A549 (cell line): ENCODE results near the gene ADGRF3. TPM values are rescaled to one million over a fixed set of nuclear protein-coding genes. Genes with fewer than 3 reads are reported as not detected.
"Not testable (repeated sequence)": the region's sequence is repeated elsewhere in the genome, so short reads cannot be mapped to it uniquely, and the experiment has no call there.

Experiments
- ATAC-seq, 2 experiments: fragments of 200-7000 bp in 1 of 2; fragments of >200 bp in 1 of 2; cut with Nextera tagmentation in 1 of 2; cut with Tn5 transposase in 1 of 2; 3 replicates each; pipeline versions ENCODE4 v1.8.0 to v1.9.1; 2018 to 2020; ENCODE audit warnings: mild to moderate bottlenecking in 1 of 2, moderate library complexity in 1 of 2
- CTCF ChIA-PET: fragments of 300-600 bp; sonication (Branson Sonifier 250); formaldehyde crosslinking; extraction: SDS; loops from one replicate; lab custom pipeline; 2021; ENCODE audit warnings: antibody characterized with exemption, inconsistent platforms; lab: Yijun Ruan, JAX
- POLR2A ChIA-PET: fragments of 350-600 bp; formaldehyde crosslinking; extraction: SDS; loops from one replicate; lab custom pipeline; 2021; ENCODE audit warnings: antibody characterized with exemption, inconsistent platforms; lab: Yijun Ruan, JAX
- DNase-seq, 2 experiments: peaks; one replicate each; pipeline versions ENCODE4 v3.0.0 to v3.0.0-alpha.2; 2011 to 2016; ENCODE audit warnings: low read depth in 1 of 2, low spot score in 1 of 2
- FAIRE-seq: peaks from 2 replicates; lab custom pipeline; 2011; peaks lifted over from hg19 to GRCh38; lab: Jason Lieb, UNC
- H3K27ac ChIP-seq, 2 experiments: fragments of >200 bp; sonication (Bioruptor Twin); formaldehyde crosslinking; 3 replicates each; pipeline ENCODE4 v1.5.1; 2016 to 2017
- H3K4me1 ChIP-seq: fragments of >200 bp; sonication (Bioruptor Twin); formaldehyde crosslinking; 3 replicates; pipeline ENCODE4 v1.6.1; 2016
- H3K4me2 ChIP-seq: fragments of >200 bp; sonication (Bioruptor Twin); formaldehyde crosslinking; 3 replicates; pipeline ENCODE4 v1.6.1; 2016
- H3K4me3 ChIP-seq: fragments of >200 bp; sonication (Bioruptor Twin); formaldehyde crosslinking; 3 replicates; pipeline ENCODE4 v1.5.1; 2016
- H3K9me3 ChIP-seq: fragments of >200 bp; sonication (Bioruptor Twin); formaldehyde crosslinking; 3 replicates; pipeline ENCODE4 v1.6.1; 2016
- BHLHE40 ChIP-seq: IDR thresholded peaks from 2 replicates; pipeline ENCODE4 v1.6.1; 2012; ENCODE audit warnings: low read depth, low read length, inconsistent platforms
- CBX8 ChIP-seq: fragments of 200-600 bp; sonication (generic); IDR thresholded peaks from 2 replicates; pipeline ENCODE4 v1.6.1; 2016
- CHD2 ChIP-seq: fragments of 150-350 bp; IDR thresholded peaks from 2 replicates; pipeline ENCODE4 v1.6.1; 2014; ENCODE audit warnings: low read length; ENCODE audit not compliant: partially characterized antibody
- CHD4 ChIP-seq: fragments of 200-600 bp; sonication (generic); IDR thresholded peaks from 2 replicates; pipeline ENCODE4 v1.6.1; 2016; ENCODE audit warnings: antibody characterized with exemption, mild to moderate bottlenecking, borderline replicate concordance
- E2F6 ChIP-seq: IDR thresholded peaks from 2 replicates; pipeline ENCODE4 v1.6.1; 2012; ENCODE audit warnings: low read depth, borderline replicate concordance
- EHMT2 ChIP-seq: fragments of 200-600 bp; sonication (generic); IDR thresholded peaks from 2 replicates; pipeline ENCODE4 v1.6.1; 2016; ENCODE audit warnings: antibody characterized with exemption, low read depth, mild to moderate bottlenecking, moderate library complexity
- FOSB ChIP-seq: fragments of 250-450 bp; sonication (Bioruptor Pico); IDR thresholded peaks from 2 replicates; pipeline ENCODE4 v1.5.0; 2020; ENCODE audit warnings: mild to moderate bottlenecking, moderate library complexity
- FOSL2 ChIP-seq, 2 experiments: fragments of 450-650 bp in 1 of 2; fragments of >200 bp in 1 of 2; sonication (Bioruptor Twin) in 1 of 2; formaldehyde crosslinking; IDR thresholded peaks; 2 replicates each; pipeline versions ENCODE4 v1.5.0 to v1.6.1; 2016 to 2020; ENCODE audit warnings: mild to moderate bottlenecking in 1 of 2, moderate library complexity in 1 of 2
- GATA3 ChIP-seq: IDR thresholded peaks from 2 replicates; pipeline ENCODE4 v1.6.1; 2012; ENCODE audit warnings: borderline replicate concordance
- HDAC2 ChIP-seq: fragments of 200-600 bp; sonication (generic); IDR thresholded peaks from 2 replicates; pipeline ENCODE4 v1.6.1; 2016
- HES2 ChIP-seq: fragments of >200 bp; sonication (Bioruptor Twin); formaldehyde crosslinking; IDR thresholded peaks from 2 replicates; pipeline ENCODE4 v1.6.1; 2016
- HOXB5 ChIP-seq: fragments of 250-450 bp; sonication (Bioruptor Pico); IDR thresholded peaks from 2 replicates; pipeline ENCODE4 v1.5.0; 2020; ENCODE audit warnings: mild to moderate bottlenecking, moderate library complexity
- JUNB ChIP-seq: fragments of >200 bp; sonication (Bioruptor Twin); formaldehyde crosslinking; IDR thresholded peaks from 2 replicates; pipeline ENCODE4 v1.6.1; 2016
- KDM1A ChIP-seq: fragments of 200-600 bp; sonication (generic); IDR thresholded peaks from 2 replicates; pipeline ENCODE4 v1.6.1; 2016; ENCODE audit warnings: low read depth, mild to moderate bottlenecking
- KDM5A ChIP-seq: fragments of 200-600 bp; sonication (generic); IDR thresholded peaks from 2 replicates; pipeline ENCODE4 v1.6.1; 2016; ENCODE audit warnings: antibody characterized with exemption, mild to moderate bottlenecking
- MAX ChIP-seq: IDR thresholded peaks from 2 replicates; pipeline ENCODE4 v1.6.1; 2012
- NPAS2 ChIP-seq: fragments of 250-450 bp; sonication (Bioruptor Pico); IDR thresholded peaks from 2 replicates; pipeline ENCODE4 v1.8.0; 2022; ENCODE audit warnings: mild to moderate bottlenecking, moderate library complexity, borderline replicate concordance
- NR3C1 ChIP-seq: fragments of >200 bp; sonication (Bioruptor Twin); formaldehyde crosslinking; IDR thresholded peaks from 3 replicates; pipeline ENCODE4 v1.6.1; 2017
- RCOR1 ChIP-seq: fragments of 150-350 bp; IDR thresholded peaks from 2 replicates; pipeline ENCODE4 v1.6.1; 2014; ENCODE audit warnings: antibody characterized with exemption, low read length, low read depth
- REST ChIP-seq: fragments of 200-600 bp; sonication (generic); IDR thresholded peaks from 2 replicates; pipeline ENCODE4 v1.6.1; 2016; ENCODE audit warnings: antibody characterized with exemption, mild to moderate bottlenecking, moderate library complexity
- SREBF2 ChIP-seq: fragments of 450-650 bp; IDR thresholded peaks from 2 replicates; pipeline ENCODE4 v1.6.1; 2014; ENCODE audit warnings: mild to moderate bottlenecking, moderate library complexity
- WGBS: methylation state at CpG from one replicate; pipeline ENCODE4 v1.1.6; 2017; ENCODE audit errors: missing lambda C conversion rate; 5-methylcytosine and 5-hydroxymethylcytosine counted together
- polyA plus RNA-seq, 4 experiments: library from polyadenylated mRNA; depleted of rRNA in 3 of 4; stranded (reverse); fragments of >200 nt; fragmentation: RNase III in 1 of 4; extraction: RNeasy Plus Mini Kit Qiagen cat#74134 plus additional on column Dnase treatment in 1 of 4; gene quantifications; 2 replicates in 3 of 4; 3 replicates in 1 of 4; pipeline ENCODE4 v1.2.3, GENCODE V29; 2011 to 2017
- TF ChIP-seq, protein P1 (sequence below): fragments of 250-450 bp; sonication (Bioruptor Pico); IDR thresholded peaks from 2 replicates; pipeline ENCODE4 v1.5.0; 2020; ENCODE audit warnings: low read depth, mild to moderate bottlenecking, moderate library complexity

The ADGRF3 gene
- polyA plus RNA-seq, 2 of the 4 experiments (the other 2 are of a cell fraction): 0.12 to 0.21 TPM

- Histone ChIP-seq H3K27ac (no peak overlapping the region), H3K9me3 (no peaks in the 10 kb centered on the region), H3K4me3 (no peak overlapping the region), H3K4me2 (no peak overlapping the region), H3K4me1 (peaks cover 15% of the 10 kb centered on the region; the same call in 2 of the 3 replicates)
- no peak for TF ChIP-seq RCOR1
- TF ChIP-seq E2F6: no peak
- TF ChIP-seq KDM5A: no peak
- no peak for TF ChIP-seq CHD4
- TF ChIP-seq MAX: no peak
- no peak for TF ChIP-seq EHMT2
- TF ChIP-seq HOXB5: no peak
- CTCF ChIA-PET: interaction anchor here (0.7 to 1.8 kb wide), 3 partner anchors 8 to 19 kb away, joined by 3 to 4 read pairs (median 4); no protein-coding TSS in a partner anchor
- DNase-seq: no peak
- no peak for ATAC-seq
- POLR2A ChIA-PET: no interaction called here
- no peak for FAIRE-seq
These were observed 76.2 kb downstream of the ADGRF3 start for GRCh38 chr2:26270373-26270772.

- DNase-seq (no peak), FAIRE-seq (no peak), ATAC-seq (no peak)
- H3K27ac ChIP-seq: no peak overlapping the region
- no peak overlapping the region for H3K4me2 ChIP-seq
- H3K4me1 ChIP-seq: peaks cover 15% of the 10 kb centered on the region; the same call in 2 of the 3 replicates
- no peaks in the 10 kb centered on the region for H3K9me3 ChIP-seq
- no peak for TF ChIP-seq HES2
- no peak for TF ChIP-seq BHLHE40
- no peak for TF ChIP-seq JUNB
- TF ChIP-seq, protein P1, sequence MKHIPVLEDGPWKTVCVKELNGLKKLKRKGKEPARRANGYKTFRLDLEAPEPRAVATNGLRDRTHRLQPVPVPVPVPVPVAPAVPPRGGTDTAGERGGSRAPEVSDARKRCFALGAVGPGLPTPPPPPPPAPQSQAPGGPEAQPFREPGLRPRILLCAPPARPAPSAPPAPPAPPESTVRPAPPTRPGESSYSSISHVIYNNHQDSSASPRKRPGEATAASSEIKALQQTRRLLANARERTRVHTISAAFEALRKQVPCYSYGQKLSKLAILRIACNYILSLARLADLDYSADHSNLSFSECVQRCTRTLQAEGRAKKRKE: no peak
- TF ChIP-seq HOXB5: no peak
- TF ChIP-seq NR3C1: no peak
- TF ChIP-seq HDAC2: no peak
- TF ChIP-seq RCOR1: no peak
- no peak for TF ChIP-seq REST
- no peak for TF ChIP-seq CBX8
- no peak for TF ChIP-seq FOSB (CRISPR knock-in tag)
- no peak for TF ChIP-seq KDM1A
- TF ChIP-seq SREBF2: no peak
- no peak for TF ChIP-seq GATA3
- TF ChIP-seq CHD2: no peak
- TF ChIP-seq MAX: no peak
- TF ChIP-seq NPAS2: no peak
- TF ChIP-seq FOSL2 (IDR thresholded peaks at IDR 0.05): no peak
- no peak for TF ChIP-seq FOSL2 (CRISPR knock-in tag; IDR thresholded peaks at IDR 0.05)
- no peak for TF ChIP-seq KDM5A
- WGBS: 93% methylated on average over 6 of the region's 6 CpGs
- ChIA-PET CTCF (interaction anchor here (0.7 to 1.8 kb wide), 3 partner anchors 11 to 53 kb away, joined by 3 to 4 read pairs (median 4); no protein-coding TSS in a partner anchor), POLR2A (no interaction called here)
- H3K4me3 ChIP-seq: no peak overlapping the region
These were observed 76.9 kb downstream of the ADGRF3 start for GRCh38 chr2:26269571-26270158.

DNA sequence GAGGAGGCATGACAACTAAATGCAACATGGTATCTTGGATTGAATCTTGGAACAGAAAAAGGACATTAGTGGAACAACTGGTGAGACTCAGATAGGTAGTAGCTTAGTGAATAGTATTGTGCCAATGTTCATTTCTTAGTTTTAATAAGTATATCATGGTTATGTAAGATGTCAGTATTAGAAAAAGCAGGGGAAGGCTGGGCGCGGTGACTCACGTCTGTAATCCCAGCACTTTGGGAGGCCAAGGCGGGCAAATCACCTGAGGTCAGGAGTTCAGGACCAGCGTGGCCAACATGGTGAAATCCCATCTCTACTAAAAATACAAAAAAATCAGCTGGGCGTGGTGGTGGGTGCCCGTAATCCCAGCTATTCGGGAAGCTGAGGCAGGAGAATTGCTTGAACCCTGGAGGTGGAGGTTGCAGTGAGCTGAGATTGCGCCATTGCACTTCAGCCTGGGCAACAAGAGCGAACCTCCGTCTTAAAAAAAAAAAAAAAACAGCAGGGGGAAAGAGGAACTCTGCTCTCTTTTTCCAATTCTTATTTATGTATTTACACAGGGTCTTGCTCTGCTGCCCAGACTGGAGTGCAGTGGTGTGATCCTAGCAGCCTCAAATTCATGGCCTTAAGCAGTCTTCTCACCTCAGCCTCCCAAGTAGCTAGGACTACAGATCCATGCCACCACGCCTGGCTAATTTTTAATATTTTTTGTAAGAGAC is 77.8 kb downstream of the ADGRF3 start:
- 95% methylated on average over 12 of the region's 12 CpGs for WGBS
- DNase-seq, H3K27ac ChIP-seq, ATAC-seq, H3K9me3 ChIP-seq, H3K4me3 ChIP-seq, POLR2A ChIA-PET, H3K4me1 ChIP-seq, FAIRE-seq, H3K4me2 ChIP-seq: not testable (repeated sequence)
- CTCF ChIA-PET: interaction anchor here (0.9 kb wide), 1 partner anchor 51 kb away, joined by 4 read pairs; no protein-coding TSS in a partner anchor
